Stimulated activated naive CD4-positive, alpha-beta T cell treated with Interleukin-2 at 50 U/mL for 16 hours (primary cell): Measurements from ENCODE around the gene TSPAN3.

Source experiments
- DNase-seq: peaks from one replicate; lab custom pipeline; 2025; lab: John Stamatoyannopoulos, UW

Gene TSPAN3

DNA sequence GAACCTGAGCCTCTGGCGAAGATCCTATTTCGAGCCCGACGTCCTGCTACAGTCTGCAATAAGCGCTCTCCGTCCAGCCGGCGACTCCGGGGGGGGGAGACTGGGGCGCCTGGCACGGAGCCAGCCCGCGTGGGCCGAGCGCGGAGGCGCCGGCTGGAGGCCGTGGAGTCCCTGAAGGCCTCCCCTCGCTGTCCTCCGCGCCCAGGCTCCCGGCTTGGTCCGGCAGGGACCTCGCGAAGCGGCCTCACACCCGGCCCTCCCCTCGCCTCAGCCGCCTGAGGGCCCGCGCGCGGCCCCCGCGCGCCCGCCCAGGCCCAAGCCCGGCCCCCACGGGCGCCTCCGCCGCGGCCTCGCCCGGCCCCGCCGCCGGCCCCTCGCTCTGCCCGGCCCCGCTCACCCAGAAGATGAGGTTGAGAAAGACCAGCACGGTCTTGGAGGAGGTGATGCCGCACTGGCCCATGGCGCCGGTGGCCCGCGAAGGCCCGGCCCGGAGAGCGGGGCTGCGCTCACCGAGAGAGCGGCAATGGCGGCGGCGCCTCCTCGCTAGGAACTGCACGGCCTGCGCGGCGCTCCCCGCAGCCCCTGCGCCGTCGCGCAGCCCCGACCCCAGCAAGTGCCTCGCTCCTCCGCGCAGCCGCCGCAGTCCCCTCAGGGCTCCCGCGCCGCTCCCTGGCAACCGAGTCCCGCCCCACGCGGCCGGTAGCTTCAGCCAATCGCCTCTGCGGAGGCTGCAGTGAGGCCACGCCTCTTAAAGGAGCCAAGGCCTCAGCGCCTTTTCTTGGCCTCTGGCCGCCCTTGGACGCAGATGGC lies at the start of gene TSPAN3:
TSS of gene TSPAN3 (minus strand) at position 615 of the 810 bp plus-strand sequence. CDS start at position 460, 155 bp downstream.
- peak; percentile 91 for DNase-seq

- DNase-seq, result no peak
Observed at GRCh38 chr15:77120576-77120975, 49.7 kb upstream of the TSPAN3 start.

DNA sequence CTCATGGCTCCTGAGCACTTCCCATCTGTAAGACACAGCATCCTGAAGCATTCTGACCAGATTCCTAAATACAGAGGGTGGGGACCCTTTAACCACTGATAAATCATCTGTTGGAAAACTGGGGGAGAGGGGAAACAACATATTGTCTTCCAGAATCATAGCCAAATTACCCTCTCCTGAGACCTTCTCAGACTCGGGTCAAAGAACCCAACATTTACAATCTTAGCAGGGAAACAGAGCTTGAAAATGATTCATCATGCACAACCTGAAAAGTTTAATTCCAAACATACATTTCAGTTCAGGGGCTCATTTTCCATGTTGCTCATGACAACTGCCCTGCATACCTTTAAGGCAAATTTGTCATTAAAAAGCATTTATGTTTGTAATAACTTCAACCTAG lies 48.5 kb upstream of the TSPAN3 start:
- no peak for DNase-seq

GRCh38 chr15:77118882-77119321 lies 48.0 kb upstream of the TSPAN3 start:
- DNase-seq, result no peak

DNA sequence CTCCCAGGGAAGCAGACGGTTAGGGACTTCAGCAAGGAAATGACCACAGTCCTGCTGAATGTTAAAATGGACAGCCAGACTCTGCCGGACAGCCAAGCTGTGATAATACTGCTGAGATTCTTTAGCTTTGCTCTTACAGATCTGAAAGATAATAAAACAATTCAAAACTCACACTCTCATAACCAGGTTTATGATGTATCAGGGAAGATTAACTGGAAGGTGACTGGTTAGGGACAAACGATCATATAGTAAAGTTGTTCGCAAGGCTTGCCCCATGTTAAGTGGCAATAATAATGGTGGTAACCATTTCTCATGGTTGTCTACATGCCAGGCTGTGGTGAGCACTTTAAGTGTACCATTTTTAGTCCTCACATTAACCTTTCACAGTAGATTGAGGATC lies 44.3 kb upstream of the TSPAN3 start:
- DNase-seq, result no peak

DNA sequence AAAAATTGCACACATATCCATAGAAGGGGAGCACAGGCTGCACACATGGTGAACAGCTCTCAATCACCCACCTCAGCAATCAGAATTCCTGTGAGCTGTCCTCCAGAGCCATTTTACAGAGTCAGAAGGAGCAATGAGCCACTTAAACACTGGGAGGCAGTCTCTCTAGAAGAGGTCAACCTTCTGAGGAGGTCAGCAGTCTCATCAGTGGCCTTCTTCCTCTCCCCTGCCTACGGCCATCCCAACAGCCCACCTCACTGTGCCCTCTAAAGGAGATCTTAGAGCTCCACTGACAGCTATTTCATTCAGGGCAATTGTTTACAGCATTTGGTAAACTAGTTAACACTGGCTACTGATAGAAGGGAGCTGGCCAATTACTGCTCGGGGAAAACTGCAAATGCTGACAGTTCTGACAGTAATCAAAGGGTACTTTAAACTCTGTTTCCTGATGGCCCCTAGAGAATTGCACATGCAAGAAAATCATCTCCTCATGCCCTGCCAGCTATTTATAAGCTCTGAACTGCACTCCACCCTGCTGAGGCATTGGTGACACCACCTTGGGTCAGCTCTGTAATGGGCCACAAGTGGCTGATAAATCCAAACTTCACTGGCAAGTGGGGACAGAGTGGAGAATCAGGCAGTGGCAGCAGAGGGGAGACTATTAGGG lies 42.1 kb upstream of the TSPAN3 start:
- no peak for DNase-seq

DNA sequence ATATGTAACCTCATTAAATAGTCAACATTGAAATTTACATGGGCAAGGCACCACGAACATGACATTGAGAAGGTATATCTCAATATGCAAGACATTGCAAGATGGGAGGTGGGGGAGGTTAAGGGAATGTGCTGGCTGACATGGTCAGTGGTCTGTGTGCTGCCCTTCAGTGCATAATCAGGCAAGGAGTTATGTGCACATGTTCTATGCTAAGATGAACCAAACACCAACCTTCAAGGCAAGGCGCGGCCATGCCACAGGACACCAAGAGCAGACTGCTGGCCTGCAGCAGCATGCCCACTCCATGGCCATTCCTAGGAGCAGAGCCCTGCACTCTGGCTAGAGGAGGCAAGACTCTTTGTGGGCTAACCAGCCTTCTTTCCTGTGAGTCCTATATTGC lies 40.9 kb upstream of the TSPAN3 start:
- no peak for DNase-seq

DNA sequence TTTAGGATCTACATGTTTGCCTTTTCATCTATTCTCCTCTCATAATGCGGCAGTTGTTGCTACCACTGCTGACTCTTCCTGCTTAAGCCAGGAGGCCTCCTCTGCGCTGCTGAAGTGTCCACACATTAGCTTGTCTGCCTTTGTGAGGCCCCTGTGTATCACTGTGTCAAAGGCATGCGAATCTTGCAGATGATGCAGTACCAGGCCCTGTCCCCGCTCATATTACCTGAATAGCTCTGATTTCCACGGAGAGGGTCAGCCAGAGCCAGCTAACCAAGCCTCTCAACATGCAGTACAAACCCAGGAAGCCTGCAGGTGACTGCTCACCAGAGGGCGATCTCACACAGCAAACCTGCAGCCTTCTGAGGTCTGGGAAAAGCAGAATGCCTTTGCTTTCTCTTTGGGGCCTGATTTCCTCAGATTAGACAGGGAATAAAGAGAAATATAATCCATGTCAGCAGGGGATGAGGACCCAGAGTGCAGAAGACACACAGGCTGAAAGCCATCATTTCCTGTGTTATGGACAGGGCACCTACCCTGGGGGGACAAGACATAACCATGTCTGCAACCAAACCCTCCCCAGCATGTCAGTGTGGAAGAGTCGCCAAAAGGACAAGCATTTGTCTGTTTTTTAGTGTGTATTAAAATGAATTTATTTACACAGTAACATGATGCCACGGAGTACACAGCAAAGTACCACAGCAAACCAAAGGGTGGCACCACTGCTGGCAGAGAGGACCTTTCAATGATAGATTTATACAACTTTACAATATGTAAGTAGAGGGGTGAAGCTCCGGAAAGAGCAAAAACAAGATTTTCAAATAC lies 36.8 kb upstream of the TSPAN3 start:
- peak; percentile 4 for DNase-seq

DNA sequence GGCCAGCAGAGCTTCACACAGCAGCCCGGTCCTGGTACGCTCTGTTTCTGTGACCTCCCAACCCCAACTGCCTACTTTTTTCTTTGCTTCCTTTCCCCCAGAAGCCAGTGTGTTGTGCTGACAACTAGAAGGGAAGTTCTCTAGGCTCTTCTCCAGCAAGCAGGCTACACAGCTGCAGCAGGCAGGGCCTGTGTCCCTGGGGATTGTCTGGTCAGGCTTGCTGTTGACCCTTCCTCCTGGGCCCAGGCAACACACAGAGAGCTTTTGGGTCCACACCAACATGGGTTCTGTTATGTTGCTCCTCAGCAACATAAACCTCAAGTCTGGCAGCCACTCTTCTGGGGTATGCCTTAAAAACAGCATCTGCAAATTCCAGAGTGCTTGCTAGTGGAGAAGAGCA lies 36.2 kb upstream of the TSPAN3 start:
- no peak for DNase-seq

DNA sequence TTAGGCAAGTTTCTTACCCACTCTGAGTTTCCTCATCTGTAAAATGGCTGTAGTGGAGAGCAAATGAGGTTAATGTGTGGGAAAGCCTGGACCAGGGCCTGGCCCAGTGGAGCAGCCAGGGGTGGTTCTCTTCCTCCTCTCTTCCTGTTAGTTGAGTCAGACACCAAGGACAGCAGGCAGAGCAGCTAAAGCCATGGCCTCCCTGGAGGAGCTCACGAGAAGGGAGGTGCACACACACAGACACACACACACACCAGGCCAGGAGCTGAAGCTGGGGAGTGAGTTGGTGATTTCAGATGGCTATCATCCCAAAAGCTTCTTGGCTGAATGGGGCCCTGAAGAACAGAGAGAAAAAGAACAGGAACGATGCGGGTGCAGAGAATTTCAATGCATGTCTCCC lies 33.2 kb upstream of the TSPAN3 start:
- no peak for DNase-seq

DNA sequence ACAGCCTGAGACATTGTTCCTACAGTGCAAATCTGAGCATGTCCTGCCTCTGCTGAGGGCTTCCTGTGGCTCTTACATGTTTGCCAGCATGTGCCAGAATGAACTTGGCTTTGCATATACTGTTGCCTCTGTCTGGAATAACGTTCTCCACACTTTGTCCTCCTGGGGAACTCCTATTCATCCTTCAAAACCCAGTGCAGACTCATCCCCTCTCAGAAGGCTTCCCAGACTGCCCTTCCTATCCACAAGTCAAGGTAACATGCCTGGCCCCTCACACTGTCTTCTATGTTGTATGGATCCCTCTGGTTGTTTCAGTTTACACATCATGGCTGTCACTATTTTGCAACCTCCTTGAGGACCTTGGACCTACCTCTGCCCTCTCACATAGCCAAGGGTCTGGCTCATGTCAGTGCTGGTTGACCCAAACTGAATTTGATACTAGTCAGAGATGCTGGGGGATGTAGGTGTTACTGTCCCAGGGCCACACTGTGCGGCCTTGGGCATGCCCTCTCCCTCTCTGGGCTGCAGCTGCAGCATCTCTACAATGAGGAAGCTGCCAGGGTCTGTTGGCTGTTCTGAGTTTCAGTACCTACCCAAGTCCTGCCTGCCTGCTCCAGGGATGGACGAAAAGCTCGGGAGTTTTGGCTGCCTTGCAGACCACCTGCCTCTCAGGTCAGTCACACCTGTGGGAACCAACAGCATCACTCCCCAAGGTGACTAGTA lies 29.0 kb upstream of the TSPAN3 start:
- no peak for DNase-seq

- no peak for DNase-seq
Observed at GRCh38 chr15:77098572-77098971, 27.7 kb upstream of the TSPAN3 start.

GRCh38 chr15:77097921-77098320 lies 27.0 kb upstream of the TSPAN3 start:
- DNase-seq, result no peak

- DNase-seq, result no peak
Observed at GRCh38 chr15:77097248-77097721, 26.4 kb upstream of the TSPAN3 start.

DNA sequence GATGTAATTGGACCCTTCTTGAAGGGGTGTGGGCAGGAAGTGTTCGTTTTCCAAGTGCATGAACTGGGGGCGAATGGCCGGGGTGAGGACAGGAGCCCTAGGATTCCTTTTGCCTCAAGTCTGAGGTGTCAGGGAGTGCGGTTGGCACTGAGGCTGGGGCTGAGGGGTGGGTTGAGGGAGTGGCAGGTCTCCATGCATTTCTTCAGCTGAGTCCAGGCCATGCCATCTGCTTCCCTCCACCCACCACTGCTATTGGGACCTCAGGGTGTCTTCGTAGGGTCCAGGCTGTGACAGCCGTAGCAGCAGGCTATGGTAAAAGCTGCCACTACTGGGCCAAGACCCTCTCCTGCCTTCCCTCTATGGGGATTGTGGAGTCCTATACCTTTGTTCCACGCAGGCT lies 25.6 kb upstream of the TSPAN3 start:
- no peak for DNase-seq

DNA sequence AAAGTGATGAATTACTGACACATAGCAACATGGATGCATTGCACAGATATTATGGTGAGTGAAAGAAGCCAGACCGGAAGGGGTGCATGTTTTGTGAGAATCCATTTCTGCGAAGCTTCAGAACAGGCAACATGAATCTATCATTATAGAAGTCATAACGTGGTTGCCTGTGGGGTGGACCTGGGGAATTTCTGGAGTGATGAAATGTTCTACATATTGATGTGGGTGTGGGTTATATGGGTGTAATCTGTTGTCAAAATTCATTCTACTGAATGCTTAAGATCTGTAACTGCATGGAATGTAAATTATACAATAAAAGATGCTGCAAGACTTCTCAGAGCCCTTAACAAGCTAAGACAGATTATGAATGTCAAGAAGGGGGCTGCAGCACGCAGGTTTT lies 25.2 kb upstream of the TSPAN3 start:
- DNase-seq, result no peak

DNA sequence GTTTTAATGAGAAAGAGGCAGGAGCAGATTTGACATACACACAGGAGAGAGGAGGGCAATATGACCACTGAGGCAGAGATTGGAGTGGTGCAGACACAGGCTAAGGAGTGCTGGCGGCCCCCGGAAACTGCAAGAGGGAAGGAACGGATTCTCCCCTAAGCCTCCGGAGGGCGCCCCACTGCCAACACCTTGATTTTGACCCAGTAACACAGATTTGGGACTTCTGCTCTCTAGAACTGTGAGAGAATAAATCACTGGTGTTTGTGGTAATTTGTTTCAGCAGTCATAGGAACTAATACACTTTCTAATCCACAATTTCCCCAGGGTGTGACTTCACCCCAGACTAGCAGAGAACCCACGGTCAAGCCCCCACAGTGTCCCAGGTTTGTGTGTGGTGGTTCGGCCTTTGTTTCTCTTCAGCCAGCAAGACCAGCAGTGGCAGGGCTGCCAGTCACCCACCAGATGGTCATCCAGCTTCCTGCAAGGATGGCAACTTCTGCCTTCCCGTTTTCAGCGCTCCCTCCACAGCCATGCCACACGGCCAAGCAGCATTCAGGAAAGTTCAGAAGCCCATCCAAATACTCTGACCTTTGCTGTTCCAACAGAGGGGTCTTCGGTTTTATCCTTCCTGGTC lies 23.6 kb upstream of the TSPAN3 start:
- DNase-seq, result no peak

GRCh38 chr15:77093436-77093835 lies 22.5 kb upstream of the TSPAN3 start:
- no peak for DNase-seq

DNA sequence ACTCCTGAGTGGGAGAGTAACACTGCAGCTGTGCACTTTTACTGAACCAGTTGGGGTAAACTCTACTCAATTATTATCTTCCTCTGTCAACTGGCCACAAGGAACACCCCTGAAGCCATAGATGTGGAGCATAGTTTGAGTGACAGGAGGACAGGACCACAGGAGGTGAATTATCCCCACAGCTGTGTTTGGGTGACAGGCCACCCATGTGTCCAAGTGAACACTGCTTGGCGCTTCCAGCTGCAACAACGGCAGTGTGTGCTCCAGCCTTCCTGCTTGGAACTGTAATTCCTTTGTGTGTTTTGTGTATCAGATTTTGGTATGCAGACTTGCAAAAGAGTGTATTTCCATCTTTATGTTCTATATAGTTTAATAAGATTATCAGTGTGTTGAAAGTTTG lies 20.2 kb upstream of the TSPAN3 start:
- no peak for DNase-seq

- DNase-seq, result no peak
Observed at GRCh38 chr15:77087213-77087612, 16.3 kb upstream of the TSPAN3 start.

- DNase-seq, result no peak
Observed at GRCh38 chr15:77085297-77085696, 14.4 kb upstream of the TSPAN3 start.
